Activated B cell treated with CpG ODN at 0.5 μM for 24 hours (primary cell): ENCODE data around the gene CPNE4. TPM values are rescaled to one million over a fixed set of nuclear protein-coding genes. Genes with fewer than 3 reads are reported as not detected.
"Not testable (repeated sequence)": the region's sequence is repeated elsewhere in the genome, so short reads cannot be mapped to it uniquely, and the experiment has no call there.

Experiments used
- ATAC-seq: fragments of 200-7000 bp; cut with Tn5 transposase; one replicate; pipeline ENCODE4 v1.10.0; 2021; ENCODE audit warnings: low read depth, mild to moderate bottlenecking, moderate library complexity
- CTCF ChIA-PET: fragments of 350-600 bp; sonication (Branson Sonifier 250); formaldehyde crosslinking; loops from one replicate; lab custom pipeline; 2021; ENCODE audit warnings: antibody characterized with exemption; lab: Charles Lee
- POLR2A ChIA-PET: fragments of 350-600 bp; sonication (Branson Sonifier 250); formaldehyde crosslinking; loops from one replicate; lab custom pipeline; 2021; ENCODE audit warnings: antibody characterized with exemption; lab: Charles Lee
- DNase-seq: peaks from one replicate; pipeline ENCODE4 v3.0.0; 2022
- H3K27ac Mint-ChIP-seq: one replicate; pipeline ENCODE4 v1.8.0; 2020; ENCODE audit warnings: mixed read lengths
- H3K27me3 Mint-ChIP-seq: one replicate; pipeline ENCODE4 v1.8.0; 2021; ENCODE audit warnings: mixed read lengths
- H3K36me3 Mint-ChIP-seq: one replicate; pipeline ENCODE4 v1.8.0; 2021; ENCODE audit warnings: low read depth, mixed read lengths
- H3K4me1 Mint-ChIP-seq: one replicate; pipeline ENCODE4 v1.8.0; 2021; ENCODE audit warnings: mixed read lengths
- H3K4me3 Mint-ChIP-seq: one replicate; pipeline ENCODE4 v1.8.0; 2020; ENCODE audit warnings: mild to moderate bottlenecking, mixed read lengths
- H3K9me3 Mint-ChIP-seq: one replicate; pipeline ENCODE4 v1.8.0; 2020; ENCODE audit warnings: mixed read lengths
- CTCF ChIP-seq: fragments of 200-600 bp; IDR thresholded peaks from one replicate; pipeline ENCODE4 v1.8.0; 2022; ENCODE audit warnings: antibody characterized with exemption, mild to moderate bottlenecking
- intact Hi-C: fragments of 100-400 bp; cut with micrococcal nuclease; formaldehyde crosslinking; loops from one replicate; pipeline ENCODE4 v1.15.1; 2024
- total RNA-seq: library from RNA; stranded (reverse); gene quantifications from 2 replicates; pipeline ENCODE4 v1.2.3, GENCODE V29; 2022

CPNE4 gene
- total RNA-seq, 1 donor from 2014 or later = not detected

- Mint-ChIP-seq H3K27me3 (no peaks in the 10 kb centered on the region), H3K9me3 (peaks cover 5% of the 10 kb centered on the region), H3K27ac (no peak overlapping the region), H3K4me3 (no peak overlapping the region), H3K36me3 (no peaks in the 10 kb centered on the region), H3K4me1 (no peaks in the 10 kb centered on the region)
- CTCF ChIA-PET = no interaction called here
- intact Hi-C loops = no loop called here
- ATAC-seq = no peak
- TF ChIP-seq CTCF = no peak
- DNase-seq = no peak
- POLR2A ChIA-PET = no interaction called here
Observed at GRCh38 chr3:131972550-131972949, 62.3 kb downstream of the CPNE4 start.

GRCh38 chr3:131972091-131972490, 62.7 kb downstream of the CPNE4 start:
- H3K27ac Mint-ChIP-seq = no peak overlapping the region

DNA sequence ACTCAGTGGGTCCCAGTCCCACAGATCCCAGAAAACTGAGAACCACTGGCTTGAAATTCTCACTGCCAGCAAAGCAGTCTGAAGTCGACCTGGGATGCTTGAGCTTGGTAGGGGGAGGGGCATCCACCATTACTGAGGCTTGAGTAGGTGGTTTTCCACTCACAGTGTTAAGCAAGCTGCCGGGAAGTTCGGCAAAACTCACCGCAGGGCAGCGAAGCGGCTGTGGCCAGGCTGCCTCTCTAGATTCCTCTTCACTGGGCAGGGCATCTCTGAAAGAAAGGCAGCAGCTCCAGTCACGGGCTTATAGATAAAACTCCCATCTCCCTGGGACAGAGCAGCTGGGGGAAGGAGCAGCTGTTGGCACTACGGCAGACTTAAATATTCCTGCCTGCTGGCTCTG, 71.4 kb downstream of the CPNE4 start:
- H3K4me1 Mint-ChIP-seq, H3K27me3 Mint-ChIP-seq, CTCF ChIA-PET, intact Hi-C loops, H3K9me3 Mint-ChIP-seq, ATAC-seq, H3K36me3 Mint-ChIP-seq, H3K27ac Mint-ChIP-seq, POLR2A ChIA-PET, DNase-seq, H3K4me3 Mint-ChIP-seq: not testable (repeated sequence)

More at GRCh38 chr3:131972091-131972490, 62.7 kb downstream of the CPNE4 start:
- no peaks in the 10 kb centered on the region for H3K27me3 Mint-ChIP-seq
- TF ChIP-seq CTCF = no peak
- ATAC-seq (no peak), DNase-seq (no peak)
- no peaks in the 10 kb centered on the region for H3K4me1 Mint-ChIP-seq
- POLR2A ChIA-PET = no interaction called here
- H3K36me3 Mint-ChIP-seq = no peaks in the 10 kb centered on the region
- CTCF ChIA-PET = no interaction called here
- intact Hi-C loops = no loop called here
- H3K4me3 Mint-ChIP-seq = no peak overlapping the region
- peaks cover 5% of the 10 kb centered on the region for H3K9me3 Mint-ChIP-seq

- Mint-ChIP-seq H3K9me3 (peaks cover 5% of the 10 kb centered on the region), H3K27ac (no peak overlapping the region), H3K4me1 (no peaks in the 10 kb centered on the region), H3K36me3 (no peaks in the 10 kb centered on the region), H3K4me3 (no peak overlapping the region), H3K27me3 (no peaks in the 10 kb centered on the region)
- ChIA-PET CTCF (no interaction called here), POLR2A (no interaction called here)
- ATAC-seq (no peak), DNase-seq (no peak)
- no peak for TF ChIP-seq CTCF
- intact Hi-C loops = no loop called here
Observed at GRCh38 chr3:131962982-131963381, 71.8 kb downstream of the CPNE4 start.

GRCh38 chr3:131960324-131960723, 74.5 kb downstream of the CPNE4 start:
- intact Hi-C loops = no loop called here
- H3K4me1 Mint-ChIP-seq = no peaks in the 10 kb centered on the region
- H3K27me3 Mint-ChIP-seq = no peaks in the 10 kb centered on the region
- H3K27ac Mint-ChIP-seq = no peak overlapping the region
- no peaks in the 10 kb centered on the region for H3K36me3 Mint-ChIP-seq
- ChIA-PET POLR2A (no interaction called here), CTCF (no interaction called here)
- no peak overlapping the region for H3K4me3 Mint-ChIP-seq
- ATAC-seq (no peak), DNase-seq (no peak)
- H3K9me3 Mint-ChIP-seq = no peaks in the 10 kb centered on the region
- TF ChIP-seq CTCF = no peak

GRCh38 chr3:131957980-131958379, 76.8 kb downstream of the CPNE4 start:
- ChIA-PET POLR2A (no interaction called here), CTCF (no interaction called here)
- DNase-seq (no peak), ATAC-seq (no peak)
- no peak overlapping the region for H3K27ac Mint-ChIP-seq
- no peaks in the 10 kb centered on the region for H3K27me3 Mint-ChIP-seq
- no peaks in the 10 kb centered on the region for H3K4me1 Mint-ChIP-seq
- no peak for TF ChIP-seq CTCF
- H3K4me3 Mint-ChIP-seq = no peak overlapping the region
- no peaks in the 10 kb centered on the region for H3K36me3 Mint-ChIP-seq
- H3K9me3 Mint-ChIP-seq = peaks cover 2% of the 10 kb centered on the region
- intact Hi-C loops = no loop called here
